Loucy (cell line): Measurements from ENCODE around the gene RFNG.

ENCODE experiments used
- EZH2phosphoT487 ChIP-seq: fragments of 200-600 bp; IDR thresholded peaks from 2 replicates; pipeline ENCODE4 v1.6.1; 2018; ENCODE audit warnings: antibody characterized with exemption, mild to moderate bottlenecking, moderate library complexity, borderline replicate concordance
- TF ChIP-seq, protein P1 (sequence below): fragments of 200-600 bp; sonication (generic); conservative IDR thresholded peaks from 2 replicates; pipeline ENCODE4 v1.5.1; 2014; ENCODE audit warnings: mild to moderate bottlenecking, antibody characterized with exemption, low read length

DNA sequence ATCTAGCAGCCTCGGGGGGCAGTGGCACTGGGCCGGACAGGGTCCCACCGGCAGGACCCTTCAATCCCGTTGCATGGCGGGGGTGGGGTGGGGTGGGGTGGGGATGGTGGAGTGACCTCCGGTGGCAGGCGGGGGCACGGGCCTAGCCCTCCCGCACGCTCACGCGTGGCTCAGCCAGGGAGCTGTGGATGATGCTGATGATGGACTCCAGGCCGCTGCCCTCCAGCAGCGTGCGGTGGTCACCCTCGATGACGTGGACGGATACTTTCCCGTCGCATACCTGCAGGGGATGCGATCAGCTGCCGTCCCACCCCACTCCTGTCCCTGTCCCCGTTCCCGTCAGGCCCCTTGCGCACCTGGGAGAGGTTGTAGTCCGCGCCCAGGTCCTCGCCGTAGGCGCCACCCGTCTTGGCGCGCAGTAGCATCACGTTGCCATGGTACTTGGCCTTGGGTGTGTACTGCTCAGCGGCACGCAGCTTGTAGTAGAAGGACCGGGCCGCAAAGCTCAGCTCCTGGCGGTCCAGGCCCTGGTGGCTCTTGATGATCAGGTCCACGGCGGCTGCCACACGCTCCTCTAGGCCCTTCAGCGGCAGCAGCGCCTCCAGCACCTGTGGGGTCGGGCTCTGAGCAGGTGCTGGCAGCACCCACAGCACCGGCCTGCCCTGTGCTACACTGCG, 27.5 kb upstream of the RFNG start:
- TF ChIP-seq EZH2phosphoT487: no peak
- TF ChIP-seq, protein P1, sequence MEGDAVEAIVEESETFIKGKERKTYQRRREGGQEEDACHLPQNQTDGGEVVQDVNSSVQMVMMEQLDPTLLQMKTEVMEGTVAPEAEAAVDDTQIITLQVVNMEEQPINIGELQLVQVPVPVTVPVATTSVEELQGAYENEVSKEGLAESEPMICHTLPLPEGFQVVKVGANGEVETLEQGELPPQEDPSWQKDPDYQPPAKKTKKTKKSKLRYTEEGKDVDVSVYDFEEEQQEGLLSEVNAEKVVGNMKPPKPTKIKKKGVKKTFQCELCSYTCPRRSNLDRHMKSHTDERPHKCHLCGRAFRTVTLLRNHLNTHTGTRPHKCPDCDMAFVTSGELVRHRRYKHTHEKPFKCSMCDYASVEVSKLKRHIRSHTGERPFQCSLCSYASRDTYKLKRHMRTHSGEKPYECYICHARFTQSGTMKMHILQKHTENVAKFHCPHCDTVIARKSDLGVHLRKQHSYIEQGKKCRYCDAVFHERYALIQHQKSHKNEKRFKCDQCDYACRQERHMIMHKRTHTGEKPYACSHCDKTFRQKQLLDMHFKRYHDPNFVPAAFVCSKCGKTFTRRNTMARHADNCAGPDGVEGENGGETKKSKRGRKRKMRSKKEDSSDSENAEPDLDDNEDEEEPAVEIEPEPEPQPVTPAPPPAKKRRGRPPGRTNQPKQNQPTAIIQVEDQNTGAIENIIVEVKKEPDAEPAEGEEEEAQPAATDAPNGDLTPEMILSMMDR: no peak
